HG03442 (cell line): ENCODE data around the gene UBA52.
"Not testable (repeated sequence)": the region's sequence is repeated elsewhere in the genome, so short reads cannot be mapped to it uniquely, and the experiment has no call there.

Experiments used
- ATAC-seq: cut with Tn5 transposase; IDR thresholded peaks from one replicate; pipeline ENCODE4 v1.9.1; 2021; ENCODE audit warnings: mild to moderate bottlenecking, moderate library complexity; ENCODE audit not compliant: unreplicated experiment

Gene UBA52

DNA sequence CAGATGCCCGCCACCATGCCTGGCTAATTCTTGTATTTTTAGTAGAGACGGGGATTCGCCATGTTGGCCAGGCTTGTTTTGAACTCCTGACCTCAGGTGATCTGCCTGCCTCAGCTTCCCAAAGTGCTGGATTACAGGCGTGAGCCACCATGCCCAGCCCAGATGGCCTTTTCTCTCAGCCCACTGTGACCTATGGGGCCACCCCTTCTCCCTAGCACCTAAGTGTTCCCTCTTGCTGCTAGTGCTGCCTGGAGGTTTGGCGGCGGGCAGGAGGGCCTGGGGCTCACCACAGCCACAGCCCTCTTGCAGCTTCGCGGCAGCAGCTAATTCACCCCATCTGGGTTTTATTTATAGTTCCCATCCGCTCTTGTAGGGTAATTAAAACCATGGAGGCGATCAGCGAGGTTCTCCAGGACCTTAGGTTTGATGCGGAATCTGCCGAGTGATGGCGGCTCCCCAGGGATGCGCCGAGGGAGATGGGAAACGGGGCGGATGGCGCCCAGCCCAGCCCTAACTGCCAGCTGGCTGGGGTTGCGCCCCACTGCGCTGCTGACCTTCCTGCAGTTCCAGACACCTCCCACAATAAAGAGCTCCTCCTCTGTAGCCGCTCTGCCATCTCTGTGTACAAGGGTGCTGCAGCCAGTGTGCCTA is 20.2 kb downstream of the UBA52 start:
- ATAC-seq, result no peak

DNA sequence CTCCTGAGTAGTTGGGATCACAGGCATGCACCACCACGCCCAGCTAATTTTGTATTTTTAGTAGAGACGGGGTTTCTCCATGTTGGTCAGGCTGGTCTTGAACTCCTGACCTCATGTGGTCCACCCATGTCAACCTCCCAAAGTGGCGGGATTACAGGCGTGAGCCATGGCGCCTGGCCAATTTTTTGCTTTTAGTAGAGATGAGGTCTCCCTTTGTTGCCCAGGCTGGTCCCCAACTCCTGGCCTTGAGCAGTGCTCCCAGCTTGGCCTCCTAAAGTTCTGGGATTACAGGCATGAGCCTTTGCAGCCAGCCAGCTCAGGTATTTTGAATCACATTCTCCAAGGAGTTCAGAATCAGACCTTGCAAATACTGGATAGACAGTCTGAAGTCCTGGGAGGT is 21.1 kb downstream of the UBA52 start:
- ATAC-seq, result not testable (repeated sequence)

DNA sequence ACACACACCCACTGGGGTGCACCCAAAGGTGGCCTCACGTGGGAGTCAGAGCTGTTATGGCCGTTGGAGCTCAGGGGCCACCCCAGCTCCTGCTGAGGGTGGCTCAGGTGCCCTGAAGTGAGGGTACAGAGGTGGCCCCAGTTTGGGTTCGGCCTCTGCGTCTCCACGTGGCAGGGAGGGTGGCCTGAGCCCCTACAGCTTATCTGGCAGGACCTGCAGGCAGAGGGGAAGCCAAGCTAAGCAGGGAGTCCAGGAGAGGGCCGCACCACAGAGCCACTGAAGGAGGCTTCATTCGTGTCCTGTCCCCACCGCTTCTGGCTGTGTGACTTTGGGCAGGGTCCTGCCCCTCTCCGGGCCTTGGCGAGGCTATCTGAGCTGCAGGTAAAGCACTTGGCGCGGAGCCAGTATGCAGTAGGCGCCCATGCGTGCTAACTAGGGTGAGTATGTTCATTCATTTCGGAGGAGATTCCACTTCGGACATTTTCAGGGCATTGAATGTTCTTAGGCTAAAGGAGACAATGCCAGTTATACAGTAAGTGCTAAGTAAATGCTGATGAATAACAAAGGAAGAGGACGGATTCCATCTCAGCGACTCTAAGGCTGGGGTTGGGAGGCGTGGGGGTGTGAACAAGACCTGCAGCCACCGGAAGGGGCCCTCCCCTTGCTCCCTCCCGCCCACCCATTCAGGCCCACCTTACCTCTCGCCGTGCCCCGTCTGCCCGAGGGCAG is 21.9 kb downstream of the UBA52 start:
- ATAC-seq, result no peak

DNA sequence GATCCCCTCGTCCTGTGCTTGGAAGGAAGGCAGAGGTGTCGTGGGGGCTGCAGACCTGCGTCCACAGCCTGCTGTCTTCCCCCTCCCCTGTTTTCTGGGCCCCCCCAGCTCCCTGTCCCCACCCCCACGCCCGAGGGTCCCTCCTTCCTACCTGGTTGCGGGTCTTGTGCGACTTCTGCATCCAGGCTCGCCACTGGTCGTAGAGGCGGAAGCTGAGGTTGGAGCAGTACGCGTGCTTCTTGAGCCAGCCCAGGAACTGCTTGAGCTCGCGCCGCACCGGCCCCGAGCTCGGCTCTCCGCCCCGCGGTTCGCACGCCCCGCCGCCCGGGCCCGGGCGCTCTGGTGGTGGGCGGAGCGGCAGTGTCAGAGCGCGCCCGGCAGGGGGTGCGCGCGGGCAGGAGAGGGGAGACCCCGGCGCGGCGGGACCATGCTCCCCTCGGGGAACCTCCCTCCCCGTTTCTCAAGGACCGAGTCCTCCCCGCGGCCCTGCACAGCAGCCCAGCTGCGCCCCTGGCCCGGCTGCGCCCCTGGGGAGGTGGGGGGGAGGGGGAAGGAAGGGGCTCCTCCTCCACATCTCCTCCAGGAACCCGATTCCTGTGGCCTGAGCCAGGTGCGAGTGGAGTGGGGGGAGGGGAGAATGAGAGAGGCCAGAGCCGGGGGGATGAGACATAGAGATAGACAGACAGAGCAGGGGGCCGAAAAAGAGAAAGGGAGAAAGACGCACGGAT is 22.6 kb downstream of the UBA52 start:
- peak; percentile 51 for ATAC-seq

DNA sequence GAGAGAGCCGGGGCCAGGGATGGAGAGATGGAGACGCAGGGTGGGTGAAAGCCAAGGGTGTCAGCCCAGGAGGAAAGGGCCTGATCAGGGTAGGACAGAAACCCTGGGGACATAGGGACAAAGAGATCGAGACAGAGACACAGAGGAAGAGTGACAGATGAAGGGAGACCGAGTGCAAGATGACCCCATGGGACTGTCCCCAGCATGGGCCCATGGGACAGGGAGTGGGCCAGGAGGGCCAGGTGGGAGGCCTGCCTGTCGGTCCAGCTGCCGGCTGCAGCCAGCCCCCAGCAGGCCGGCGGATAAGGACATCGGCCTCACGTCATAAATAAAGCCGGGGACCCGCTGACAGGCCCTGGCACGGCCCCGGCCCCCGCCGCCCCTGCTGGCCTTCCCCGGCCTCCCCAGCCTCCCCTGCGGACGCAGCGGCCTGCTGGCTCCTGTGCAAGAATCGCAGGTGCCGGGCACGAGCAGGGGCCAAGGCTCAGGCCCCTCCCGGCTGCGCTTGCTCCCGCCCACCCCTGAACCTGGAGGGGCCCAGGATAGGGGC is 23.2 kb downstream of the UBA52 start:
- ATAC-seq, result no peak

DNA sequence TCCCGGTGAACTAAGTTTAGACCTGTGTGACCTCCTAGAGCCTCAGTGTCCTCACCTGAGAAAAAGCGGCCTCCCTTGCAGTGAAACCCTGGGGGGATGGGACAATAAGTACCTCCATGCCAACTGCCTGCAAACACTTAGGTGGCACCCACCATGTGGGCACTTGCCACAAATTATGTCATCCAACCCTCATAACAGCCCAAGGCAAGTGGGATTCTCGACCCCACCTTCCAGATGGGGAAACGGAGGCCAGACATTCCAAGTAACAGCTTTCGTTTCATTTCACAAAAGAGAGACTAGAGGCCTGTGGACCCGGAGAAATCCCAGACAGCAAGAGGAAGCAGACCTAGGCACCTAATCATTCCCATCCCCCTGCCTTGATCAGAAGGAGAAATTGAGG is 23.8 kb downstream of the UBA52 start:
- ATAC-seq, result no peak

DNA sequence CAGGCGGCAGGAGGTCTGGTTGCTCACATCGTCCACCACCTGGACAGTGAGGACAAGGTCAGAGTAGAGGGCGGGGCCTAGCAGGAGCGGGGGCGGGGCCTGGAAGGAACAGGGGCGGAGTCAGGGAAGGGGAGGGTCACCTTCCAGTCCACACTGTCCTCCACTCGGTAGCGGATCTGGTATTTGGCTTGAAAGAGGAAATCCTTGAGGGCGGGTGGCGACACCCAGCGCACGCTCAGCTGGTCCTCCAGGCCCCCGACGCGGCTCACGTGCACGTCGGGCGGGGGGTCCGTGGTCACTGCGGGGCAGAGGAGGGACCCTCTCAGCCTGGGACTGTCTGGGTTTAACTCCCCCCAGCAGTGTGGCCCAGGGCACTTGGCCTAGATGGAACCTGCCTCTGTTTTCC is 25.1 kb downstream of the UBA52 start:
- no peak for ATAC-seq

DNA sequence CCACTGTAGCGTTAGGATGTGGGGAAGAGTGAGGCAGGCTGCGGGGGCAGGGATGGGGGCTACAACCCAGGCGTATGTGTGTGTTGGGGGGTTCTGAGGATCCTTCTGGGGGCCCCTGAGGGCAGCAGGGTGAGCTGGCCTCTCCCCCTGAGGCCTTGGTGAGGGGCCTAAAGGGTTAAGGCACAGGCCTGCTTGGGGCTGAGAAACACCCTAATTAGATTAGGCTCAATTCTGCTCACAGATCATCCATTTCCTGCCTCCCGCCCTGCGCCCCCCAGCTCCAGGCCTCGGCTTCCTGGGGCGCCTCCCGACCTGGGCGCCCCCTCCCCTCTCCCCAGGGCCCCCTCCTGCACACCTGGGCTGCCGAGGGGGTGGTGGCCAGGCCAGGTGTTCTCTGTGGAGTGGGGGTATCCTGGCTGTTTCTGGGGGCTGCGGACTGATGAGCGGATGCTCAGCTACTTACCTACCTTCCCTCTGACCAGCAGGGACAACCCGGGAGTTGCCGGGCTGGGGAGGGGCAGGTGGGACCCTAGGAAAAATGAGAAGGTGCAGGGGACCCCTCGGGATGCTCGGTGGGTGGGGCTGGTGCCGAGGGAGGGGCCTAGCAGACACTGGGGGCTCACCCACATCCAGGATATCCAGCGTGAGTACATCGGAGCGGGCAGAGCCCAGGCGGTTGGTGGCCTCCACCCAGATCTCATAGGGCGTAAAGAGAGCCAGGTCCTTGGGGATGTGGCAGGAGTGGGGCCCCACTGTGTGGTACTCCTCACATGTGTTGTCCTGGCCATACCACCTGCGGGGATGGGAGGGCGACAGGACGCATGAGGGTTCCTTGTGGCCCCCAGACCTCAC is 26.4 kb downstream of the UBA52 start:
- ATAC-seq, result no peak

DNA sequence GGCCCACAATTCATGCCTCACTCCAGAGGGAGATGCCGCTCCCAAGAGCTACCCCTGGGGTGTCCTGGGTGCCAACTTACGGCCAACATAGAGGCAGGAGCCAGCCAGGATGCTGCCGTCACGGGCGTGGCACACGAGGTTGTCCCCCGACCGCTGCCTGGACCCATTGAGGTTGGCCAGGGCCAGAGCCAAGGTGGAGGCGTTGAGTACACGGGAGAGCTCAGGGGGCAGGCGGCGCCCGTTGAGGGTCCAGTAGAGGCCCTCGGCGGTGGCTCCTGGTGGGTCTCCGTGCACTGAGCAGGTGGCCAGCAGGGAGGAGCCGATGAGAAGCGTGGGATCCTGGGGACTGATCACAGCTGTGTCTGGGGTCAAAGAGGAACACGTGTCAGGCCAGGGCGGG is 27.8 kb downstream of the UBA52 start:
- ATAC-seq, result no peak

DNA sequence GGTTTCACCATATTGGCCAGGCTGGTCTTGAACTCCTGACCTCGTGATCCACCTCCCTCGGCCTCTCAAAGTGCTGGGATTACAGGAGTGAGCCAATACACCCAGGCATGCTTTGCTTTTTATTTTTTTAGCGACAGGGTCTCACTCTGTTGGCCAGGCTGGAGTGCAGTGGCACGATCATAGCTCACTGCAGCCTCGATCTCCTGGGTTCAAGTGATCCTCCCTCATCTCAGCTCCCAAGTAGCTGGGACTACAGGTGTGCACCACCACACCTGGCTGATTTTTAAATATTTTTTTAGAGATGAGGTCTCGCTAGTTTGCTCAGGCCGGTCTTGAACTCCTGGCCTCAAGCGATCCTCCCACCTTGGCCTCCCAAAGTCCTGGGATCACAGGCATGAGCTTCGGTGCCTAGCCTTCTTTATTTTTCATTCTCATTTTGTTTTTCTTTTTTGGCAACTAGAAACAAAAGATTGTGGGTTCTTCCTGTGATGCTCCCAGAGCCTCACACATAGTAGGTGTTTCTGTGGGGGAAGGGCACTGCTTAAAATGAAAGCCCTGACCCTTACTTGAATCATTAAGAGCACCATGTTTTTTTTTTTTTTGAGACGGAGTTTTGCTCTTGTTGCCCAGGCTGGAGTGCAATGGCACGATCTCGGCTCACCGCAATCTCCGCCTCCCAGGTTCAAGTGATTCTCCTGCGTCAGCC is 29.2 kb downstream of the UBA52 start:
- not testable (repeated sequence) for ATAC-seq

DNA sequence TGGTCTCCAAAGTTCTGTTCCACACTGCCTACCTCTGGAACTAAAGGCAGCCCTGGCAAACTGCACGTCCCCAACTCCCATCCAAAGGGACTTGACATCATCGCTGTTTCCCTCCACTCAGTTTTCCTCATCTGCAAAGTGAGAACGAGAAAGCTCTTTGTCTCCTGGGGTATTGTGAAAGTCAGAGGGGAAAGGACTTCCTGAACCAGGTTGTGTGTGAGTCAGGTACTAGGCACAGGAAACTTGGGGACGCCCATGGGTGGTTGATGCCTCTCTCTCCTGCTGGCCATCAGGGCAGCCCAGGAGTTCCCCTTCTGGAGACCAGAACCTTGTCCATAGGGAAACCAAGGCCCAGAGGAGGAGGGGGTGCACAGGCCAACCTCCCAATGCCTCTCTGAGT is 30.2 kb downstream of the UBA52 start:
- ATAC-seq, result no peak

DNA sequence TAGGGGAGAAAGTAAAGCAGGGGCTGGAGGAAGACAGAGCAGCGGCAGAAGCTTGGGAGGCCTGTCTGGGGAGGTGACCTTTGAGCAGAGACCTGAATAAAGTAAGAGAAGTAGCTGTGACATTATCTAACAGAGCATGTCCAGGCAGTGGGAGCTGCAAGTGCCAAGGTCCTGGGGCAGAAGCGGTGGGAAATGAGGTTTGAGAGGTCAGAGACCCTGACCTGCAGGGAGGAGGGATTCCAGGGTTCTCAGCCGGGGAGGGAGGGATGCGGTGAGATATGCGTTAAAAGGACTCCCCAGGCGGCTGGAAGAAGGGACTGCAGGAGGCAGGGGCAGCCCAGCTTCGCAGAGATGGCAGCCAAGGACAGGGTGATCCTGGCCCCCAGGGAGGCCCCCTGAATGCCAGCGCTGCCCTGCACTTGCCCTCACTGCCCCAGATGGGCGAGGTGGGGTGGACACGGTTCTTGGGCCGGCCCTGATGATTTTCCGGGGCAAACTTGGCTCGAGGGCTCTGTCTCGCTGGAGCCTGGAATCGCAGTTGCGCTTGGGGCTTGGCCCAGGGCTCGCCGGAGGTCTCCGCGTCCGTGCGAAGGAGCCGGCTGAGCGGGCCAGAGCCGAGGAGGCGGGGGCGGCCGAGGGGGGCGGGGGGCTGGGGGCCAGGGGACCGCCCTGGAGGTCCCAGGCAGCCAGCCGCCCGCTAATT is 31.7 kb downstream of the UBA52 start:
- no peak for ATAC-seq

DNA sequence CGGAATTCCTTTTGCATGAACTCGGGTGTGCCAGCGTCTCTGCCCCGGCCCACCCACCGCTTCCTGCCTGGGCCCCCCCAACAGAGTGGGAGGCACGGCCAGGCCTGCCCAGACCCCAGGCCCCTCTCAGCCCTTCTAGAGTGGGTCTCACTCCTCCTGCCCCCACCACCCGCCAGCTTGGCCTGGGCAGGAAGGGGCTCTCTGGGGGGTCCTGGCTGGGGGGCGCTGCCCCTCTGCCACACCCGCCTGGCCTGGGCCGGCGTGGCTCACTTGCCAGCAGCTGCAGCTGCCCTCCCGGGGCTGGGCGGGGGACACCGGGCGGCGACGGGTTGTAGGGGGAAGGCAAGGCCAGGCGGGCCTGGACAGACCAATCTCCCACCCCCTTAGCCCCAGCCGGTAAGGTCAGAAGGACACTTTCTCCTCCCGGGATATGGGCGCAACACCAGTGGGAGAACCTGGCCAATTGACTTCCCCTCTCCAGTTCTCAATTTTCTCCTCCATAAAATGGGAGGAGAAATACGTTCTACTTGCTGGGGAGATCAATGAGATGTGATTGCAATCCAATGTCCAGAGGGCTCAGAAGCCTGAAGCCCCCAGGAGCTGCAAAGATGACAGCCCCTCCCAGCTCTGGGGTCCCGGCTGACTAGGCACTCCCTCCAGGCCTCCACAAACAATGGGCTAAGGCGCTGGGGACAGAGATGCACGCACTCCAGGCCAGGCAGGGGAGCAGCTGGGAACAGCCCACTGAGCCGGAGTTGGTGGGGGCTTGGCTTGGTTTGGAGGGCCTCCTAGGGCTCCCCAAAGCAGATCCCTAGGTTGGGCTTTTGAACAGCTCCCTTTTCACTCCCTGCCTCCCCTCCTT is 32.5 kb downstream of the UBA52 start:
- ATAC-seq, result no peak

DNA sequence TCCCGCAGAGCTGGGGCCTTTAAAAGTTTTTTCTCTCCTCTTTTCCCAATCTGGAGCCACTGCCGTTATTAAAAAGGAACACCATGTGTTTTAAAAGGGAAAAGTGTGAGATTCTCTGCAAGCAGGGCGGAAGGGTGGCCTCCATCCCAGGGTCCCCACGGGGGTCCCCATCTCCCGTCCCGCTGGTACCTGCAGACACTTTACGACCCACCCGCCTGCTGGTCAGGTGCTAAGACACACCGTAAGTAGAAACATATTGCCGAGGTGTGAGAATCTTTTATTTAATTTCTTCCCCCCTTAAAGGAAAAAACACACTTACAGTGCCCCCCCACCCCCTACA is 33.1 kb downstream of the UBA52 start:
- ATAC-seq, result no peak

DNA sequence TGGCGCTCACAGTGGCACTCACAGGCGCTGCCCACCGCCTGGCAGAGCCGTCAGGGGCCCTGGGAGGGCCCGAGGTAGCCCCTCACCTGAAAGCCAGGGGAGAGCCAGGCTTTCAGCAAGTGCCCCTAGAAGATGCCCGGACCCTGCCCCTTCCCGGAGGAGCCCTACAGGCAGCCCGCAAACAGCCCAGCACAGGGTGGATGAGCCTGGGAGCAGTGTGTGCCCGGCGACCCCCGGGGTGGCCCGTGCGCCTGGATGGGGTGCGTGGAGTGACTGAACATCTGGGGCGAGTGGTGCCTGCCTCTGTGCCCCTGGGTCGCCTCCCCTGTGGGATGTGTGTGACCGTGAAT is 33.5 kb downstream of the UBA52 start:
- no peak for ATAC-seq

DNA sequence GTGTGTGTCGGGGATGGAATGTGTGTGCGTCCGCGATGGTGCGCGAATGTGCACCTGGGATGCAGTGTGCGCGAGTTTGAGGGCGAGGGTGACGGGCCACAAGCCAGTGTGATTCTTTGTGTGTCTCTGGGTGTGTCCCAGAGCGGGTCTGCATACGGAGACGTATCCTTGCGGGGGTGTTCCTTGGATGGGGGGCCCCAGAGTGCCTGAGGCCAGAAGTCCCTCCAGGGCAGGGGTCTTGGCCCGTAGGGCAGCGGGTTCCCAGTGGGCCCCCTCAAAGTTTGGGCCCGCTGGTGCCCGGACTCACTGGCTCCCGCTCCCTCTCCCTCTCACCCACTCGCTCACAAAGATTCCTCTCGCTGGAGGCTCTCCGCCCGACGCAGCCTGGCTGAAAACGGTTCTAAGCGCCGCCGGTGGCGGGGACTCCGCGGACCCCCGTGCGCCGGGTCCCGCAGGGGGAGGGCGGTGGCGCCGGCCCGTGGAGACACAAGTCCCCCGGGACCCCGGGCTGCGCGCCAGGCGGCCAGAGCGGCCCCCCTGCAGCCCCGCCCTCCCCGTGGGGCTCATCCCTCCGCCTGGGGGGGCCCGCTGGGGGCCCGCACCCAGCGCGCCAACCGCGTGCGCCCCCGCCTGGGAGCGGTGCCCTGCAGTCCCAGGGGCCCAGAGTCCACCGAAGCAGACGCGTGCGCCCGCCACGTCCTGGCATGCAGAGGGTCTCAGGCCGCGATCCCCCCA is 34.1 kb downstream of the UBA52 start:
- ATAC-seq, result no peak

DNA sequence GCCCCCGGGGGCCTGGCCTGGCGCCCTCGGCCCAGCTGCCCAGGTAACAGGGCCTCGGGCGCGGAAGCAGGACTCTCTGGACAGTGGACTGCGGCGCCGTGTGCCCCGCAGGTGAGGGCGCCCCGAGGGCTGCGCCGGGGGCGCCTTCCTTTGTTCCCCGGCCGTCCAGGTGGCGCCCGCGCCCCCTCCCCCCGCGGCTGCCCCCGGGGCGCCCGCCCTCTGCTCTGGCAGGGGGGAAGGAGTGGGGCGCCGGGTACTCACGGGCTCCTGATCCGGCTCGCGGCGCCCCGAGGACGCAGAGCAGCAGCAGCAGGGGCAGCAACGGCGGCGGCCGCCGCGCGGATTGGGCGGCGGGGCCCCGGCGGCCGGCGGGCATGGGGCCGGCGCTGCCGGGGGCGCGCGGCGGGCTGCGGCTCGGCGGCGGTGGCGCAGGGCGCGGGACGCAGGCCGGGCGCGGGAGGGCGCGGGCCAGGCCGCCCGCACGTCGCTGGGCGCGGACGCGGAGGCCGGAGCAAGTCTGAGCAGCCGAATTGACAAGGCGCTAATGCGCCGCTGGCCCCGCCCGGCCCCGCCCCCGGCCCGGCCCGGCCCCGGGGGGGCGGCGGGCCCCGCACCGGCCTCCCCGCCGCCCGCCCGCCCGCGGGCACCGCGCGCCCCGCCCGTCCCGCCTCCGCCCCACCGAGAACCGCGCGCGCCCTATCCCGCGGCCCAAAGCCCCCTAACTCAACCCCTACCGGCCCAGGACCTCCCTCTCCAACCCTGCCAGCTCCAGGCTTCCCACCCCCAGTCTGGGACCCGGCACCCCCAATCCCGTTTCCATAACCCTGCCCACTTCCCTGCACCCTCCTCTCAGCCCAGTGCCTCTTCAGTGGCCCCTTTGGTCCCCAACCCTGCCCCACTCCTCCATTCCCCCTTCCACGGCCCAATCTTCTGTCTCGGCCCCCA is 34.9 kb downstream of the UBA52 start, which contains the start of gene CRLF1:
Gene CRLF1, minus strand, starts transcription at position 519 of the 945 bp plus-strand sequence. Its CDS starts 143 bp downstream, at position 376.
- ATAC-seq, result no peak
